ENCODE data around the gene ADGRG2. TPM values are rescaled to one million over a fixed set of nuclear protein-coding genes. Genes with fewer than 3 reads are reported as not detected.

The ADGRG2 gene
- total RNA-seq: not detected
- total RNA-seq (2013): not detected

- ATAC-seq (no peak), DNase-seq (no peak)
- Histone ChIP-seq H3K4me3 (ENCODE audit: low read length) (no peak within 1 kb of the TSS), H3K36me3 (ENCODE audit: control insufficient read depth, insufficient read depth, low read length) (no peaks in the 10 kb centered on the region), H3K9me3 (ENCODE audit: control insufficient read depth, insufficient read depth, low read length) (no peaks in the 10 kb centered on the region), H3K27me3 (ENCODE audit: control insufficient read depth, insufficient read depth, low read length) (peaks cover 9% of the 10 kb centered on the region), H3K27ac (ENCODE audit: low read length) (no peak within 1 kb of the TSS), H3K4me1 (ENCODE audit: control insufficient read depth, insufficient read depth, low read length) (peaks cover 3% of the 10 kb centered on the region)
- peaks cover 22 to 67% of the 10 kb centered on the region in 2 donors for H3K27me3 Mint-ChIP-seq (ENCODE audit: low read depth in 2 of 2)
- no peak for TF ChIP-seq CTCF (IDR thresholded peaks at IDR 0.05)
- H3K4me3 Mint-ChIP-seq: peak within 1 kb of the TSS; percentile 35
- H3K36me3 Mint-ChIP-seq: no peaks in the 10 kb centered on the region
- intact Hi-C loops (cut with micrococcal nuclease): no loop called here
- no peaks in the 10 kb centered on the region for H3K4me1 Mint-ChIP-seq
- 2% methylated on average over 105 of the region's 107 CpGs for WGBS (ENCODE audit: insufficient coverage)
- H3K27ac Mint-ChIP-seq: no peak within 1 kb of the TSS
- no peaks in the 10 kb centered on the region for H3K9me3 Mint-ChIP-seq
These were observed at the start of gene ADGRG2 for GRCh38 chrX:19121898-19122640. Gene ADGRG2 (minus strand): TSS chrX:19122468. CDS start chrX:19068834, 53,634 bp downstream.

- H3K4me1 Mint-ChIP-seq: no peaks in the 10 kb centered on the region
These were observed 46.3 kb upstream of the ADGRG2 start for GRCh38 chrX:19168609-19169008.

GRCh38 chrX:19162851-19163250, 40.6 kb upstream of the ADGRG2 start:
- TF ChIP-seq CTCF (IDR thresholded peaks at IDR 0.05): no peak
- no peaks in the 10 kb centered on the region for H3K36me3 Mint-ChIP-seq
- ATAC-seq: no peak
- H3K27ac Mint-ChIP-seq: no peak overlapping the region
- no peaks in the 10 kb centered on the region for H3K27me3 Mint-ChIP-seq (ENCODE audit: low read depth in 2 of 2)
- WGBS (ENCODE audit: insufficient coverage): 94% methylated on average over 8 of the region's 8 CpGs
- Histone ChIP-seq H3K4me1 (ENCODE audit: control insufficient read depth, insufficient read depth, low read length) (no peaks in the 10 kb centered on the region), H3K9me3 (ENCODE audit: control insufficient read depth, insufficient read depth, low read length) (no peaks in the 10 kb centered on the region), H3K27ac (ENCODE audit: low read length) (no peak overlapping the region), H3K36me3 (ENCODE audit: control insufficient read depth, insufficient read depth, low read length) (no peaks in the 10 kb centered on the region), H3K4me3 (ENCODE audit: low read length) (no peak overlapping the region), H3K27me3 (ENCODE audit: control insufficient read depth, insufficient read depth, low read length) (no peaks in the 10 kb centered on the region)
- H3K4me3 Mint-ChIP-seq: no peak overlapping the region
- no peaks in the 10 kb centered on the region for H3K4me1 Mint-ChIP-seq
- DNase-seq: no peak
- intact Hi-C loops (cut with micrococcal nuclease): no loop called here
- H3K9me3 Mint-ChIP-seq: peaks cover 0 to 2% of the 10 kb centered on the region in 2 donors

More at GRCh38 chrX:19168609-19169008, 46.3 kb upstream of the ADGRG2 start:
- no peaks in the 10 kb centered on the region for H3K27me3 ChIP-seq (ENCODE audit: control insufficient read depth, insufficient read depth, low read length)
- H3K9me3 ChIP-seq (ENCODE audit: control insufficient read depth, insufficient read depth, low read length): no peaks in the 10 kb centered on the region
- intact Hi-C loops (cut with micrococcal nuclease): no loop called here
- no peaks in the 10 kb centered on the region for H3K27me3 Mint-ChIP-seq (ENCODE audit: low read depth in 2 of 2)
- H3K27ac Mint-ChIP-seq: no peak overlapping the region
- H3K4me3 ChIP-seq (ENCODE audit: low read length): no peak overlapping the region
- H3K4me3 Mint-ChIP-seq: no peak overlapping the region
- no peak overlapping the region for H3K27ac ChIP-seq (ENCODE audit: low read length)
- H3K36me3 ChIP-seq (ENCODE audit: control insufficient read depth, insufficient read depth, low read length): no peaks in the 10 kb centered on the region
- H3K4me1 ChIP-seq (ENCODE audit: control insufficient read depth, insufficient read depth, low read length): no peaks in the 10 kb centered on the region
- no peaks in the 10 kb centered on the region for H3K36me3 Mint-ChIP-seq
- no peaks in the 10 kb centered on the region for H3K9me3 Mint-ChIP-seq
- DNase-seq (no peak), ATAC-seq (no peak)
- WGBS (ENCODE audit: insufficient coverage): 92% methylated on average over 3 of the region's 5 CpGs
- TF ChIP-seq CTCF (IDR thresholded peaks at IDR 0.05): no peak

- Histone ChIP-seq H3K4me1 (ENCODE audit: control insufficient read depth, insufficient read depth, low read length) (no peaks in the 10 kb centered on the region), H3K27me3 (ENCODE audit: control insufficient read depth, insufficient read depth, low read length) (no peaks in the 10 kb centered on the region), H3K27ac (ENCODE audit: low read length) (no peak overlapping the region), H3K4me3 (ENCODE audit: low read length) (no peak overlapping the region), H3K9me3 (ENCODE audit: control insufficient read depth, insufficient read depth, low read length) (no peaks in the 10 kb centered on the region), H3K36me3 (ENCODE audit: control insufficient read depth, insufficient read depth, low read length) (no peaks in the 10 kb centered on the region)
- no peaks in the 10 kb centered on the region for H3K4me1 Mint-ChIP-seq
- H3K27me3 Mint-ChIP-seq (ENCODE audit: low read depth in 2 of 2): peaks cover 3 to 5% of the 10 kb centered on the region in 2 donors
- no peak for TF ChIP-seq CTCF (IDR thresholded peaks at IDR 0.05)
- peaks cover 0 to 2% of the 10 kb centered on the region in 2 donors for H3K9me3 Mint-ChIP-seq
- DNase-seq (no peak), ATAC-seq (no peak)
- no peak overlapping the region for H3K4me3 Mint-ChIP-seq
- intact Hi-C loops (cut with micrococcal nuclease): no loop called here
- H3K36me3 Mint-ChIP-seq: no peaks in the 10 kb centered on the region
- 65% methylated on average over 4 of the region's 4 CpGs for WGBS (ENCODE audit: insufficient coverage)
- H3K27ac Mint-ChIP-seq: no peak overlapping the region
These were observed 33.9 kb upstream of the ADGRG2 start for GRCh38 chrX:19156186-19156585.

Data from natural killer cell (primary cell).